Measurements from ENCODE around the gene CCDC88C. TPM values are rescaled to one million over a fixed set of nuclear protein-coding genes. Genes with fewer than 3 reads are reported as not detected.

The CCDC88C gene
- total and polyA plus RNA-seq, 12 donors = 1.5 to 6.5 (median 3.4) TPM

DNA sequence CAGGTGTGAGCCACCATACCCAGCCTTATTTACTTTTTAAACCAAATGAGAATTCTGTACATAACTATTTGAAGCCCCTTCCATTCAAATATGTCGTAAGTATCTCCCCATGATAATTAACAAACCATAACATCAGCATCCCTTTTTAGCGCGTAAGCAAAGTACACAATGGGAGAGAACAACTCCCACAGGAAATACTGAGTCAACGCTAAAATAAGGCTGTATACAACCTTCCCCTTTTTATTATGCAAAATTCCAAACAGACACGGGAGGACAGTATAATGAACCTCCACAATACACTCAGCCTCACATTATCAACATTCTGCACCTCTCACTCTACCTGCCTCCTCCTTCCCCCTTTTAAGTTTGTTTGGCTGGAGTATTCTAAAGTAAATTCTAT, 73.5 kb downstream of the CCDC88C start:
- H3K27me3 ChIP-seq = no peaks in the 10 kb centered on the region
- no peaks in the 10 kb centered on the region for H3K4me1 ChIP-seq (replicated peaks in 1 of 2)
- no peaks in the 10 kb centered on the region for H3K36me3 ChIP-seq (replicated peaks in 1 of 2)
- no peak overlapping the region for H3K4me3 ChIP-seq
- no peak overlapping the region for H3K27ac ChIP-seq
- 65 to 89% (median 73%) methylated on average over 5 of the region's 5 CpGs for WGBS, 4 donors
- no peaks in the 10 kb centered on the region for H3K9me3 ChIP-seq (replicated peaks in 1 of 3)
- DNase-seq = no peak
- TF ChIP-seq POLR2A (IDR thresholded peaks at IDR 0.05) (no peak), CTCF (IDR thresholded peaks at IDR 0.05) (no peak)
- intact Hi-C loops (cut with DNase I) = no loop called here

- TF ChIP-seq POLR2A (IDR thresholded peaks at IDR 0.05) (no peak), CTCF (IDR thresholded peaks at IDR 0.05) (no peak)
- intact Hi-C loops (cut with DNase I) = no loop called here
- 88 to 96% (median 89%) methylated on average over 11 of the region's 11 CpGs for WGBS, 4 donors
- H3K4me1 ChIP-seq (replicated peaks in 1 of 2) = no peaks in the 10 kb centered on the region
- no peaks in the 10 kb centered on the region for H3K36me3 ChIP-seq (replicated peaks in 1 of 2)
- H3K27ac ChIP-seq = no peak overlapping the region
- no peak for DNase-seq
- H3K9me3 ChIP-seq (replicated peaks in 1 of 3) = no peaks in the 10 kb centered on the region
- no peak overlapping the region for H3K4me3 ChIP-seq
- no peaks in the 10 kb centered on the region for H3K27me3 ChIP-seq
These were observed 74.6 kb downstream of the CCDC88C start for GRCh38 chr14:91343051-91343450.

DNA sequence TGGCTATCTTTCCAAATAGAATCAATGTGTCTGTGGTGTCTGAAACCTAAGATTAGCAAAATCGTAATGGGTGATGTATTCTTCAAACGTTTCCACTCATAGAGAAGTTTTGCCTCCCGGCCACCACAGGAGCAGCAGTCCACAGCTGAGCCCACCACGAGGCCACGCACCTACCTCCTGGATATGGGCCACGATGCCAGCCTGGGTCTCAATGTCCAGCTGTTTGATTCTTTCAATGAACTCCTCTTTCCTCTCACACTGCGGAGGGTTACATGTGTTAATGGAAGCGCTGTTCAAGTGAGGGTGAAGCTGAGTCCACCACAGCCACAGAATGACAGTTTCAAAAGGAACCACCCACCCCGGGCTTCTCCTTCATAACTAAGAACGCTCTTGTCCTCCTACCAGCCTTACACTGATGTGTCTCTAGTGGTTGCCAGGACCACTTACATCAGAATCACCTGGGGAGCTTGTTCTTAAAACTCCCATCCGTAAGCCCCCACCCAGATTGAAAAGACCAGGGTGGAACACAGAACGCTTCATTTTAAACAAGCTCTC, 75.3 kb downstream of the CCDC88C start:
- H3K4me1 ChIP-seq (replicated peaks in 1 of 2) = no peaks in the 10 kb centered on the region
- WGBS, 4 donors = 84 to 91% (median 87%) methylated on average over 11 to 12 of the region's 12 CpGs
- H3K36me3 ChIP-seq (replicated peaks in 1 of 2) = no peaks in the 10 kb centered on the region
- H3K27ac ChIP-seq = no peak overlapping the region
- H3K9me3 ChIP-seq (replicated peaks in 1 of 3) = no peaks in the 10 kb centered on the region
- H3K4me3 ChIP-seq = no peak overlapping the region
- no peak for TF ChIP-seq POLR2A (IDR thresholded peaks at IDR 0.05)
- no peak for TF ChIP-seq CTCF (IDR thresholded peaks at IDR 0.05)
- intact Hi-C loops (cut with DNase I) = no loop called here
- H3K27me3 ChIP-seq = no peaks in the 10 kb centered on the region
- no peak for DNase-seq

DNA sequence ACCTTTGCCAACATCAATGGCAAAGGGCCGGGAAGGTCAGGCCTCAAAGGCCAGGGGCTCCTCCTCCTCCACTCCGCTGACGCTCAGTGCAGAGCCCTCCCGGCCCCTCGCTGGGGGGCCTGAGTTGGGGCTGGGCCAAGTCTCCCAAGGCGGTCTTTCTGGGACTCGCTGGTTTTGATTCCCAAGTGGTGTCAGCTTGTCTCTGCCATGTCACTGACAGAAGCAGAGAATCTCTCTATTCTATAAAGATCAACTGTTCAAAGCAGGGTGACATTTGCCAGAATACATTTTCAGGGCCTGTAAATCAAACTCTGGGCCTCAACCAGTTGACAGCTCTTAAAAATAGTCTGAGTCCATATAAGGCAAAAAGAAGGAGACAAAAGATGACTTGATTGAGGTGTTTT, 75.9 kb downstream of the CCDC88C start:
- 69 to 82% (median 79%) methylated on average over 5 to 7 of the region's 7 CpGs for WGBS, 4 donors
- no peak overlapping the region for H3K27ac ChIP-seq
- H3K4me3 ChIP-seq = no peak overlapping the region
- no peaks in the 10 kb centered on the region for H3K4me1 ChIP-seq (replicated peaks in 1 of 2)
- no peaks in the 10 kb centered on the region for H3K9me3 ChIP-seq (replicated peaks in 1 of 3)
- no peaks in the 10 kb centered on the region for H3K36me3 ChIP-seq (replicated peaks in 1 of 2)
- intact Hi-C loops (cut with DNase I) = no loop called here
- H3K27me3 ChIP-seq = no peaks in the 10 kb centered on the region
- no peak for TF ChIP-seq CTCF (IDR thresholded peaks at IDR 0.05)
- TF ChIP-seq POLR2A (IDR thresholded peaks at IDR 0.05) = no peak
- no peak for DNase-seq
